ENCODE results near the gene KHDC3L. TPM values are rescaled to one million over a fixed set of nuclear protein-coding genes. Genes with fewer than 3 reads are reported as not detected.

The KHDC3L gene
- total RNA-seq, 1 experiment from 2014 or later, result 0.22 TPM

GRCh38 chr6:73340048-73340447, 22.4 kb upstream of the KHDC3L start:
- no peak overlapping the region for H2AFZ ChIP-seq (ENCODE audit: low read length)

More at GRCh38 chr6:73340048-73340447, 22.4 kb upstream of the KHDC3L start:
- H3T11ph ChIP-seq (ENCODE audit: low read length), result no peak overlapping the region
- H2BK12ac ChIP-seq (ENCODE audit: insufficient read length, low read depth, low read length), result no peak overlapping the region
- no peak overlapping the region for H3K27ac Mint-ChIP-seq
- H2AK5ac ChIP-seq (ENCODE audit: insufficient read length, low read length), result no peak overlapping the region
- H2BK5ac ChIP-seq (ENCODE audit: insufficient read length, low read length), result no peak overlapping the region
- TF ChIP-seq CTCF (conservative IDR thresholded peaks at IDR 0.05), result no peak
- H3K9ac ChIP-seq (ENCODE audit: extremely low read depth, insufficient read length, low read length), result no peak overlapping the region
- no peak overlapping the region for H4K91ac ChIP-seq (ENCODE audit: insufficient read length, low read depth, low read length)
- no peak overlapping the region for H2BK20ac ChIP-seq (ENCODE audit: low read depth, low read length, poor library complexity, severe bottlenecking)
- no peaks in the 10 kb centered on the region for H3K36me3 Mint-ChIP-seq (ENCODE audit: insufficient read depth in 1 of 3, low read depth in 3 of 3)
- H3K4me1 Mint-ChIP-seq, result peaks cover 12 to 17% of the 10 kb centered on the region in 2 experiments
- no peaks in the 10 kb centered on the region for H4K20me1 ChIP-seq (ENCODE audit: control insufficient read depth, insufficient read depth, insufficient read length)
- no peak overlapping the region for H4K8ac ChIP-seq (replicated peaks; ENCODE audit: insufficient read length, low read depth, low read length)
- H3K14ac ChIP-seq (ENCODE audit: insufficient read depth, low read length), result no peak overlapping the region
- H3K79me2 ChIP-seq (ENCODE audit: insufficient read depth, low read length), result no peaks in the 10 kb centered on the region
- no peak overlapping the region for H3K56ac ChIP-seq (ENCODE audit: insufficient read length, low read depth, low read length)
- no peaks in the 10 kb centered on the region for H3K9me3 Mint-ChIP-seq
- H3K23me2 ChIP-seq (ENCODE audit: insufficient read length, low read depth, low read length, poor library complexity, severe bottlenecking), result no peaks in the 10 kb centered on the region
- no peaks in the 10 kb centered on the region for H3K9me3 ChIP-seq (ENCODE audit: control insufficient read depth, low read depth, low read length)
- no peaks in the 10 kb centered on the region for H3K27me3 ChIP-seq (ENCODE audit: insufficient read depth, low read length)
- no peak overlapping the region for H4K5ac ChIP-seq (ENCODE audit: insufficient read length, low read depth, low read length)
- DNase-seq, result no peak
- no peak overlapping the region for H3K4ac ChIP-seq (ENCODE audit: low read depth, low read length)
- no peak overlapping the region for H2BK15ac ChIP-seq (ENCODE audit: low read depth, low read length)
- no peak overlapping the region for H2BK120ac ChIP-seq (ENCODE audit: low read depth, low read length, poor library complexity, severe bottlenecking)
- no peak overlapping the region for H3K27ac ChIP-seq (ENCODE audit: insufficient read length, low read depth, low read length)
- no peak overlapping the region for H3K23ac ChIP-seq (ENCODE audit: insufficient read length, low read depth, low read length)
- H3K18ac ChIP-seq (ENCODE audit: insufficient read length, low read depth, low read length), result no peak overlapping the region
- no peaks in the 10 kb centered on the region for H3K4me1 ChIP-seq (ENCODE audit: insufficient read depth, low read length)
- H3K79me1 ChIP-seq (ENCODE audit: insufficient read depth, low read depth, low read length, poor library complexity, severe bottlenecking), result no peaks in the 10 kb centered on the region
- WGBS (ENCODE audit: extremely low coverage, insufficient read length, low lambda C conversion rate), result no CpG with 5 or more reads among the region's 2 CpGs
- no peak overlapping the region for H3K4me3 Mint-ChIP-seq
- H3K27me3 Mint-ChIP-seq (ENCODE audit: low read depth), result no peaks in the 10 kb centered on the region; the same call in 1 of the 2 replicates
- no peak overlapping the region for H3K4me2 ChIP-seq (ENCODE audit: insufficient read depth, insufficient read length, low read length)
